Measurements from ENCODE around the gene ESR1. TPM values are rescaled to one million over a fixed set of nuclear protein-coding genes. Genes with fewer than 3 reads are reported as not detected.

ESR1 gene
- total RNA-seq, 1 experiment from 2014 or later: not detected

- Histone ChIP-seq H3K27me3 (ENCODE audit: insufficient read depth, low read length) (no peaks in the 10 kb centered on the region), H3K27ac (ENCODE audit: insufficient read length, low read depth, low read length) (no peak overlapping the region), H3K18ac (ENCODE audit: insufficient read length, low read depth, low read length) (no peak overlapping the region), H3K4ac (ENCODE audit: low read depth, low read length) (no peak overlapping the region), H3K4me2 (ENCODE audit: insufficient read depth, insufficient read length, low read length) (no peak overlapping the region), H2BK5ac (ENCODE audit: insufficient read length, low read length) (no peak overlapping the region), H2BK20ac (ENCODE audit: low read depth, low read length, poor library complexity, severe bottlenecking) (no peak overlapping the region), H3K9me3 (ENCODE audit: control insufficient read depth, low read depth, low read length) (no peaks in the 10 kb centered on the region), H2AFZ (ENCODE audit: low read length) (no peak overlapping the region), H3K23me2 (ENCODE audit: insufficient read length, low read depth, low read length, poor library complexity, severe bottlenecking) (no peaks in the 10 kb centered on the region), H3K79me1 (ENCODE audit: insufficient read depth, low read depth, low read length, poor library complexity, severe bottlenecking) (no peaks in the 10 kb centered on the region), H4K5ac (ENCODE audit: insufficient read length, low read depth, low read length) (no peak overlapping the region), H2BK15ac (ENCODE audit: low read depth, low read length) (no peak overlapping the region), H3K14ac (ENCODE audit: insufficient read depth, low read length) (no peak overlapping the region), H2AK5ac (ENCODE audit: insufficient read length, low read length) (no peak overlapping the region), H2BK12ac (ENCODE audit: insufficient read length, low read depth, low read length) (no peak overlapping the region), H3T11ph (ENCODE audit: low read length) (no peak overlapping the region), H3K23ac (ENCODE audit: insufficient read length, low read depth, low read length) (no peak overlapping the region), H3K56ac (ENCODE audit: insufficient read length, low read depth, low read length) (no peak overlapping the region), H2BK120ac (ENCODE audit: low read depth, low read length, poor library complexity, severe bottlenecking) (no peak overlapping the region), H3K4me1 (ENCODE audit: insufficient read depth, low read length) (no peaks in the 10 kb centered on the region), H4K91ac (ENCODE audit: insufficient read length, low read depth, low read length) (no peak overlapping the region), H4K20me1 (ENCODE audit: control insufficient read depth, insufficient read depth, insufficient read length) (no peaks in the 10 kb centered on the region), H3K79me2 (ENCODE audit: insufficient read depth, low read length) (no peaks in the 10 kb centered on the region), H3K9ac (ENCODE audit: extremely low read depth, insufficient read length, low read length) (no peak overlapping the region), H4K8ac (replicated peaks; ENCODE audit: insufficient read length, low read depth, low read length) (no peak overlapping the region)
- Mint-ChIP-seq H3K27me3 (ENCODE audit: low read depth) (no peaks in the 10 kb centered on the region), H3K9me3 (no peaks in the 10 kb centered on the region), H3K4me3 (no peak overlapping the region), H3K27ac (no peak overlapping the region), H3K4me1 (peaks cover 4 to 7% of the 10 kb centered on the region in 2 experiments), H3K36me3 (ENCODE audit: insufficient read depth in 1 of 3, low read depth in 3 of 3) (no peaks in the 10 kb centered on the region)
- TF ChIP-seq, protein P1, sequence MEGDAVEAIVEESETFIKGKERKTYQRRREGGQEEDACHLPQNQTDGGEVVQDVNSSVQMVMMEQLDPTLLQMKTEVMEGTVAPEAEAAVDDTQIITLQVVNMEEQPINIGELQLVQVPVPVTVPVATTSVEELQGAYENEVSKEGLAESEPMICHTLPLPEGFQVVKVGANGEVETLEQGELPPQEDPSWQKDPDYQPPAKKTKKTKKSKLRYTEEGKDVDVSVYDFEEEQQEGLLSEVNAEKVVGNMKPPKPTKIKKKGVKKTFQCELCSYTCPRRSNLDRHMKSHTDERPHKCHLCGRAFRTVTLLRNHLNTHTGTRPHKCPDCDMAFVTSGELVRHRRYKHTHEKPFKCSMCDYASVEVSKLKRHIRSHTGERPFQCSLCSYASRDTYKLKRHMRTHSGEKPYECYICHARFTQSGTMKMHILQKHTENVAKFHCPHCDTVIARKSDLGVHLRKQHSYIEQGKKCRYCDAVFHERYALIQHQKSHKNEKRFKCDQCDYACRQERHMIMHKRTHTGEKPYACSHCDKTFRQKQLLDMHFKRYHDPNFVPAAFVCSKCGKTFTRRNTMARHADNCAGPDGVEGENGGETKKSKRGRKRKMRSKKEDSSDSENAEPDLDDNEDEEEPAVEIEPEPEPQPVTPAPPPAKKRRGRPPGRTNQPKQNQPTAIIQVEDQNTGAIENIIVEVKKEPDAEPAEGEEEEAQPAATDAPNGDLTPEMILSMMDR (conservative IDR thresholded peaks at IDR 0.05): no peak
- DNase-seq: no peak
- no CpG with 5 or more reads among the region's 4 CpGs for WGBS (ENCODE audit: extremely low coverage, insufficient read length, low lambda C conversion rate)
Measured at GRCh38 chr6:152170313-152170701, 362.8 kb downstream of the ESR1 start.
